ENCODE data around the gene SIK3.
"Not testable (repeated sequence)": the region's sequence is repeated elsewhere in the genome, so short reads cannot be mapped to it uniquely, and the experiment has no call there.

SIK3 gene

DNA sequence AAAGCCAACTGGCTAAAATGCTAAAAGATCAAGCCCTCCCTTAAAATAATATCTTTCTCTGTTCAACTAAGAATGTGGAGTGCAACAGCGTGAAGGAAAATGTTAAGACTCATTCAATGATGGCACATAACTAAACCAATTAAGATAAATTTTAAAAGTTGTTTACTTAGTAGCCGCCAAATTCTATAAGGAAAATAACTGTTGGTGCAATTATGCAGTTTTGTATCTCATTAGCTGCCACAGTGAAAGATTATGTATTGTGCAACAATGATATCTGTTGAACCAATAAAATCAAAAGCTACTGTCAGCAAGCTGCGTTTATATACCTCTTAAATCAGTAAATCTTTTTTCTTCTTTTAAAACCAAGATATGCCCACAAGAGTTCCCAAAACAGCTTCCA lies 55.5 kb downstream of the SIK3 start:
- no peak for DNase-seq

DNA sequence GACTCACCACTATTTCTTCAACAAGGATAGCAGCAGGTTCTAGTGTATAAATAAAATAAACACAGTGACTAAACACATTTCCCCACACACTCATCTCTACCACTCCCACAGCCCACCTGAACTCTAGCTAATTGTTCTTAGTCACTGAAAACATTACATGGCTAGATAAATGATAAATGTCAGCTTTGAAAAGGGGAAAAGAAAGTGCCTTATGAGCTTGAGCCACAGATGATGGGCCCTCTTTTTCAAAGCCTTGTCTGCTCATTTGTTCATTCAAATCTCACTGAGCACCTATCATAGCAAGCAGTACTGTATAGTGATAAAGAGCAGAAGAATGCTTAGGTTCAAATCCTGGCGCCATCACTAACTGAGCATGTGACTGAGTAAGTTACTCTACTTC lies 58.3 kb downstream of the SIK3 start:
- DNase-seq = no peak

DNA sequence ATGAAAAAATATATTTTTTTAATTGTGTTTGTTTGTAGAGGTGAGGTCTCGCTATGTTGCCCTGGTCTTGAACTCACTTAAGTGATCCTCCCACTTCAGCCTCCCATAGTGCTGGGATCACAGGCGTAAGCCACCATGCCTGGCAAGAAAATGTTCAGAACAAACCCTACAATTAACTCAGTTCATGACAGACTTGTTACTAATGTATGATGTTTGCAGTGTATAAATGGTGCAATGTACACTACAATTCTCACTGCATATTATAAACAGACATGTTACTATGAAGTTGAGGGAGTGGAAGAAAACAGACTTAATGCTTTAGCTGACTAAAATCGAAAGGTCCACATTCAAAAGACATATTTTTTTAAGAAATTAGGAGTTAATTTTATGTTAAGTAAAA lies 59.0 kb downstream of the SIK3 start:
- DNase-seq = no peak

DNA sequence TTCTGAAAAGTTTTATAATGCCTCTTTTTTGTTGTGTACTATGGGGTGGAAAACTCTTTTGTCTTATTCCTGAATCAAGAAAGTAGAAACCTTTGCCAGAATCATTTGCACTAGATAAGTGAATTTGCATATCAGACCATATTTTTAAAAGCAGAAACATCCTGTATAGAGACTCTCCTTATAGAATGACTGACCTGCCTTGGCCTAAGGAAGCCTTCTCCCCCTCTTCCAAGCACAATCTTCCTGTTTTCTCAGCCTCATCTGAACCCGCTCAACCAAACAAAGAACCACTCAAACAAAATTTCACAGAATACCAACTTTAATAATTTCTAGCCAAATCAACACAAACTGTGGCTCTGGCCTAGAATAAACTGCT lies 60.3 kb downstream of the SIK3 start:
- DNase-seq = no peak

DNA sequence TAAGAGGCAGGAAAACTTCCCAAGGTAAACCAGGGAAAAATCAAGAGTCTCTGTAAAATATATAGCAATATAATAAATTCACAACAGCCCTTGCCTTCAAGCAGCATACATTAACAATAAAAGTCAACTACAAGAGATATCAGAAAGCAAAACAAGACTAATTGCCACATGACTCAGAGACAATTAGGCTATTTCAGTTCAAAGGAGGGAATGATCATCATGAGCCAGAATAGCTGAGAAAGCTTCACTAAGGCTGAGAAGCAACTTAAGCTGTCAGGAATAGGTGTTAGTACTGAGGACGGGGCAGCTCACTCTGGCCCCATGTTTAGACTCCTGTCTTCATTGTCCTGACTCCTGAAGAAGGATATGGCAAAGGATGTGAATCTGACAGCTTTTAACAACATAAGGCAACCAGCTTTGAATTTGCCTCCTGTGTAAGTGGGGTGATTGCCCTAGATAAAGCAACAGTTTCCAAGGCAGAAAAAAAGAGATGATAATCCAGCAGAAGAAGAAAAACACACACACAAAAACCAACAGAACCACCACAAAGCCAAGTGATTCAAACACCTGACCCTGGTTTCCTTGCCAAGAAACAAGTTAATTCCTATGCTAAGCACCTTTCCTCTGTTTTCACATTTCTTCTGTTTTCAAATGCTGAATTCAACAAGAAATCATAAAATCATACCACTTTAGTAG lies 60.8 kb downstream of the SIK3 start:
- DNase-seq = no peak

DNA sequence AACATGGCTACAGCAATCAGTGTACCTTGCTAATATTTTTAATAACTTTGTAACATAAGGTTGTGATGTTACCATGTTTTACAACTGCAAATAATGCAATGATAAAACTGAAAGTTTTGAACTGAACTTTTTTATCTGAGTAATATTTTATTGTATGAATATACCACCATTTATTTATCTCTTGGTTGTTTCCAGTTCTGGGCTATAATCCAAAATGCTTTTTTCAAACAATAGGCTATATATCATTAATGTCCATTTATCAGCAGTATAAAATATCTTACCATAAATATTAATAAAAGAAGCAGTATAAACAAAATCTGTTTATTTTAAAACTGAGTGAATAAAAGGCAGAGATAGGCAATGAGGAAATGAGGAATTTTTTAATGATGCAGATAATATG lies 63.3 kb downstream of the SIK3 start:
- no peak for DNase-seq

DNA sequence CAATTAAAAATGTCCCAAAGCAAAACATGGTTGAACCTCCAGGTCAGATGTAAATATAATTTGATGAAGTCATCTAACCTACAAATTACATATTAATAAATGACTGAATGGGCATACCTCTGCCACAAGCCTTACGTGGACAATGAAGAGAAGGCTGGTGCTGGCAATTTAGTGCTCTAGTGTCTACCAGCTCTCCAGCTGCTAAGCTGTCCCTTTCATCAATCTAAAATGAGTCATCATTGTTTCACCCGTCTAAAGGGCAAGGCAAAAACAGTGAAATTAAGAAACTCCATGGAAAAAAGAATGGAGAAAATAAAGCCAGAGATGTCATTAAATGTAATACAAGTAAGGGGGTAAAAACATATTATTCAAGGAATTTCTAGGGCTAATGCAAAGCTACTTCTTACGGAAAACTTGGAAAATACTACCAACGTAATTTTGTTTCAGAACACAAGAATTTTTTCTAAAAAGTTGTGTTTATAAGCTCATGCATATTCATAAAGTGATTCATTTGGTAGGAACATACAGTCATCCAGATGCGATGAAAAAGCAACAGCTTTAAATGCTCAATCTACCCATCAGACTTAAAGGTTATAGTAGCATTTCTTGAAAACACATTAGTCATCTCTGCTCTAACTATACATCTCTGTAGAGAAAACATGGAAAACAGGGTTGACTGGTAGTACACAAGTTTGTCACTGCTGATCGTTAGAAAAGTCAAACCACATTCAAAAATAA lies 71.5 kb downstream of the SIK3 start:
- no peak for DNase-seq

DNA sequence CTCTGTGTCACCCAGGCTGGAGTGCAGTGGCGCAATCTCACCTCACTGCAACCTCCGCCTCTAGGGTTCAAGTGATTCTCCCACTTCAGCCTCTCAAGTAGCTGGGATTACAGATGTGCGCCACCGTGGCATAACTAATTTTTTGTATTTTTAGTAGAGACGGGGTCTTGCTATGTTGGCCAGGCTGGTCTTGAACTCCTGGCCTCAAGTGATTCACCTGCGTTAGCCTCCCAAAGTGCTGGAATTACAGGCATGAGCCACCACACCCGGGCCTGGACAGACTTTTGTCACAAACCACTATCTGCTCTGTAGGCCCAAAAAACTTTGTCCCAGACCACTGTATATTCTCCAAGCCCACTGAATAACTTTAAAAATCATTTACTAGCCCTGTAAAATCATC lies 74.5 kb downstream of the SIK3 start:
- not testable (repeated sequence) for DNase-seq

DNA sequence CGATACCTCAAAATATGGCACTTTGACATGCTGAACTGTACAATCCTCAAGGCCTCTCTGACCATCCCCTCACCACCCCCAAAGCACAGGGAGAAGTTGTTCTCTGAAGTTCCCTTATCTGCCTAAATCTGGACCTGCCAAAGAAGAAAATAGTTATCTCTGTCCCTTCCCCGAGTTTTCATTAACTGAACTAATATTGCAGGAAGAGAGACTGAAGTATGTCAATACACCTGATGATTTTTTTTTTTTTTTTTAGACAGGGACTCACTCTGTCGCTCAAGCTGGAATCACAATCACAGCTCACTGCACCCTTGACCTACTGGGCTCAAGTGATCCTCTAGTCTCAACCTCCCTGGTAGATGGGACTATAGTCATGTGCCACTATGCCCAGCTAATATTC lies 75.0 kb downstream of the SIK3 start:
- no peak for DNase-seq

DNA sequence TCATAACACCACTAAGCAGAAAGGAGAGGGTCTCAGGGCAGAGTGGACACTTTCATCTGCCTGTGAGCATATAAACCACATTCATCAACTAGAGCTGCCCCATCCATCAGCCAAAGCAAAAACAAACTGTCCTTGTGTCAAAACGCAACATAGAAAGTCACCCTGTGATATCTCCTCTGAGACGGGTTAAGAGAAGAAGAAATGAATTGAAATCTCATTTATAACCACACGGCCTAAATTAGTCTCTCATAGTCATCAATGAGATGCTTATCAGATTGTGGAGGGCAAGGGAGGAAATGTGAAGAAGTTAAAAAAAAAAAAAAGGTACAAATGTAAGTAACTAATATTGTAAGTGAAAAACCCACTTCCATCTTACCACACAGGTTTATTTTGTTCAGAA lies 75.7 kb downstream of the SIK3 start:
- DNase-seq = no peak

DNA sequence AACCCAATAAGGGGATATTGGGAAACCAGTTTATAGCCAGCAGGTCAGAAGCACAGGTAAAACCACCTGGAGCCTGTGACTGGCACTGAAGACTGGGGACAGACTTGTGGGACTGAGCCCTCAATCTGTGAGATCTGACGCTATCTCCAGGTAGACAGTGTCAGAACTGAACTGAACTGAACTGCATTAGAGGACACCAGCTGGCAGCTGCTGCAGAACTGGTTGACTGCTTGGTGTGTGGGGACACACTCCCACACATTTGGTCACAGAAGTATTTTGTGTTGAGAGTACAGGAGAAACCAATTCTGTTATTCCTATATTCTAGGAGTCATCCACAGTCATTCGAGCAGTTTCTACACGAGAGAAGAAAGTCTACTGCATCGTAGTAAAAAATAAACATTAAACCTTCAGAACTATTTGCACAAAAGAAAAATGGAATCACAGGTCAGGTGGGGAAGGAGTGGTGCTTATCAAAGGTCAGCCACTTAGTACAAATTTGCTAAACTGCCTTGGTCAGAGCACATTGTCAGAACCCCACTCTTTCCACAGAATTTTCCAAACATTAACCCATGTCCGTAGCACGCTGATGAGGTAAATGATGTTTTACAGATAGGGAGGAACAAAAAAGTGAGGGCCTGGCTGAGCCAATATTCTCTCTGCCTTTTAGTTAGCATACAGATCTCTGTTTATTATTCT lies 77.2 kb downstream of the SIK3 start:
- no peak for DNase-seq

DNA sequence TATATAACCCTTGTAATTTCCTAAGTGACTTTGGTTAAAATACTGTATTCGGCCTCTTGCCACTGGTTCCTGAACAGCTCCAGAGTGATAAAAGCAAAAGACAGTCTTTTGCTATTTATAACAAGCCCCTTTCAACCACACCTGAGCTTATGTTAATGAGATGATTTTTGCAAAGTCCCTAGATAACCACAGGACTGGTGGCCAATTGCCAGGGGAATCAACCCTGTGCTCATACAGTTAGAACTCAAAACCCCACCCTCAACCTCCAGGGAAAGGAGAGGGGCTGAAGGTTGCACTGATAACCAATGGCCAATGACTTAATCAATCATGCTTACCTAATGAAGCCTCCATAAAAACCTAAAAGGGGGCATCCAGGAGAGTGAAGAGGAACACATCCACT lies 77.9 kb downstream of the SIK3 start:
- no peak for DNase-seq

DNA sequence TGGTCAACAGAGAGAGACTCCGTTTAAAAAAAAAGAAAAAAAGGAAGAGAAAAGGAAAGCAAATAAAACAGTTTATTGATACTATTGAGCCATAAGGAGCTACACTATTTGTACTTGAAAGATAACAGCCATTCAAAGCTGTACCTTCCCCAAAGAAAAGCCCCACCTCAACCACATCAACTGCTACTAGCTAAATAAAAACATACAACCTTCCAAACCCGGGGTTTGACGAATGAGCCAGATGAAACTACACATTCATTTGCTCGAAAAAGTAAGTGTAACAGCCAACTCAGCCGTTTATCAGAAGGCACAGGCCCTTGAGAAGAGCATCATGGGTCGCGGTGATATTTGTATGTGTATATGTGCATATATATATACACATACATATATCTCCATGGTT lies 78.4 kb downstream of the SIK3 start:
- no peak for DNase-seq

DNA sequence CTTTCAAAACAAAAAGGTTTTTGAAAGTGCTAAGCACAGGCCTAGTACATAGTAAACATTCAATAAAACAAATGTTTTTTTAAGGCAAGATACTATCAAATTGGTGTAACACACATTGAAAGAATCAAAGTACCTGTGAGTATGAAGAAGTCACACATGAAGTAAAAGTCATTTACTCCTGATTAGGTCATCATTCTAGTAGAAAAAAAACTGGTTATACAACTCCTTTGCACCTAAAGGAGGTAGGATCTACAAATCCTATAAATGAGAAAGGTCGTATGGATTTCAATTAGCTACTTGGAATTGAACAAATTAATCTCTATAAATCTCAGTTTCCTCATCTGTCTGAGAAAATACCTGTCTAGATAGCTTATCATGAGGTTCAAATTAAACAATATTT lies 80.8 kb downstream of the SIK3 start:
- DNase-seq = no peak

DNA sequence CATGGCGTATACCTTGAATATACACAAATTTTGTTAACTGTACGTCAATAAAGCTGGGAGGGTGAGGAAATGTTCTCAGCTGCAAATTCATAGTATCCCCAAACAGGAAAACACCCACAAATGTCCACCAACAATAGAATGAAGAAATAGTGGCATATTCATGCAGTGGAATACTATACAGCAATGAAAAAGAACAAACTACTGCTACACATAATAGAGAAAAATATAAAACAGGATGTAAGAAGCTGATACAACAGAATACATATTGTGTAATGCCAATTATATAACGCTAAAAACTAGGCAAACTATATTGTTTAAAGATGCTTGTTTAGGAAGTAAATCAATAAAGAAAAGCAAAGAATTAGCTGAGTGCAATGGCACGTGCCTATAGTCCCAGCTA lies 81.5 kb downstream of the SIK3 start:
- DNase-seq = no peak

DNA sequence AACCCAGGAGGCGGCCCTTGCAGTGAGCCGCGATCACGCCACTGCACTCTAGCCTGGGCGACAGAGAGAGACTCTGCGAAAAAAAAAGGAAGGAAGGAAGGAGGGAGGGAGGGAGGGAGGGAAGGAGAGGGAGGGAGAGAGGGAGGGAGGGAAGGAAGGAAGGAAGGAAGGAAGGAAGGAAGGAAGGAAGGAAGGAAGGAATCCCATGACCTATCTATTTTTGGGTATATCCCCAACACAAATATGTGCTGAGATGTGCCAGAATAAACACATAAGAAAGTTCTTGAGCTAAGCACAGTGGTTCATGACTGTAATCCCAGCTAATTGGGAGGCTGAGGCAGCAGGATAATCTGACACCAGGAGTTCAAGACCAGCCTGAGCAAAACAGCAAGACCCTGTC lies 82.0 kb downstream of the SIK3 start:
- DNase-seq = no peak

DNA sequence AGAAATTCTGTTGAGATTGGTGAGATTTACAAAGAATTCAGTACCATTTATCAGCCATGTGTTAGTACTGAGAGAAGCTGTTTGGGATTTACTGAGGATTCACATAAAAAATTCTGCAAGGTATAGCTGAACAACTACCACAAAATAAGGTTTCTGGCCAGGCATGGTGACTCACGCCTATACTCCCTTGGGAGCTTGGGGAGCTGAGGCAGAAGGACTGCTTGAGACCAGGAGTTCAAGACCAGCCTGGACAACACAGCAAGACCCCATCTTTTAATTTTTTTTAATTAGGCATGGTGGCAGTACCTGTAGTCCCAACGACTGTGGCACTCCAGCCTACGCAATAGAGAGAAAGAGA lies 86.7 kb downstream of the SIK3 start:
- no peak for DNase-seq

DNA sequence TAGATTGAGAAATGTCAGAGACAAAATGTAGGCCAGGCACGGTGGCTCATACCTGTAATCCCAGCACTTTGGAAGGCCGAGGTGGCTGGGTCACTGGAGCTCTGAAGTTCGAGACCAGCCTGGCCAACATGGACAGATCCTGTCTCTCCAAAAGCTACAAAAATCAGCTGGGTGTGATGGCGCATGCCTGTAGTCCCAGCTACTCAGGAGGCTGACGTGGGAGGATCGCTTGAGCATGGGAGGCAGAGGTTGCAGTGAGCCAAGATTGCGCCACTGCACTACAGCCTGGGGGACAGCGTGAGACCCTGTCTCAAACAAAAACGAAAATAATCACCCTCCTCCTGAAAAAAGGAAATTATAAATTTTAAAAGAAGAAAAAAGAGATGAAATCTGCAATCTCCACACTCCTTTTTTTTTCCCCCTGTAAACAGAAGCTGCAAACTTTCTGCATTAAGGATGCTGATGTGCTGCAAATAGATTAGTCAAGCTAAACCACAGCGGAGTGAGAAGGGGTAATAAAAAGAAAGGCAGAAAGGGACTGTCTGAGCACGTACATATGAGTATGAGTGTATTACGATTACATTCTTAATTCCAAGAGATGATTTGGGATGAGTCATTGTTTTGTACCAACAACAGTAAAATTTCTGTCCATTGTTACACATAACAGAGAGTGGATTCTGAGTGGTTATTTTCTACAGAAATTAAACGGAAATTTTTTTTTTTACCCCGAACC lies 87.3 kb downstream of the SIK3 start:
- no peak for DNase-seq

DNA sequence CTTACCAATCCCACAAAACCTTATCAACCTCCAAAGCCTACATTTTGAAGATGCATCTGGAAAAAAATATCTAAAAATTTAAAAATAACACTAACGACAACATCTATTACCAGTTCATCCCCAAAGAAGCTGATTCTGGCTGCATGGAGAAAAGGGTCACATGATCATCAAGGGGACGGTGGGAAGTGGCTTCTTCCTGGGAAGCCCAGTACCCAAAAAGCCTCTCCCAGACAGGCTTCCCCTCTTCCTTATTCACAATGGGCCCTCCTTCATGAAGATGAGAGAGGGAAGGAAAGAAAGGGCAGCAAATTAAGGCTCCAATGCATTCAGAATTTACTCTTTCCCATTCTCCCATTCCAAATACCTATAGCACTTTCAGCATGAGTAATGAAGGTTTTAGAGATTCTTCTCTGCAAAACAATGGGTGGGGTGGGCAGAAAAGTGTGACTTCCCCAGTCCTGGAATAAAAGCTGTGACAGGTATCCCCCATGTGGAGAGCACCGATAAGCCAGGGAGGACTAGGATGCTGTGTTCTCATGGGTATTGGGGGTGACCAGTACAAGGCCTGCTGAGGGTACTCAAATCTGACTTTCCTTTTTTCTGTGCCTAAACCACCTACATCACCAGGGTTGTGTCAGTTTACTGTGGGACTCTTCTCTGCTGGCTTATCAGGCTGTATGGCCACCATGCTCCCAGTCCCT lies 88.2 kb downstream of the SIK3 start:
- DNase-seq = no peak

DNA sequence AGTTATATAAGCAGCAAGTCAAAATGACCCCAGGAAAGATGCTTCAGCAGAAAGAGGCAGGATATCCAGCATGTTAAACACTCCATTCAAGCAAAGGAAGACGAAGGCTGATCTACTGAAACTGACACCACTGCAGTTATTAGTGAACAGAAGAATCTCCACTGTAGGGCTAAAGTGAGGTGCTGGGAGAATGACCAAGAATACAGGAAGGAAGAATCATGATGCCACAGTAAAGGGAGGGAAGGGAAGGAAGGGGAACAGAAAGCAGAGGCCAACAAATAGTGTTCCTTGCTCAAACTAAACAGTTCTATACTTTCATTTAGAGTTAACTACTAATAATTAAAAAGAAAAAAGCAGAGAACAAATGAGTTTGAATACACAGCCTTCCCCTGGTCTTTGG lies 92.5 kb downstream of the SIK3 start:
- DNase-seq = no peak

DNA sequence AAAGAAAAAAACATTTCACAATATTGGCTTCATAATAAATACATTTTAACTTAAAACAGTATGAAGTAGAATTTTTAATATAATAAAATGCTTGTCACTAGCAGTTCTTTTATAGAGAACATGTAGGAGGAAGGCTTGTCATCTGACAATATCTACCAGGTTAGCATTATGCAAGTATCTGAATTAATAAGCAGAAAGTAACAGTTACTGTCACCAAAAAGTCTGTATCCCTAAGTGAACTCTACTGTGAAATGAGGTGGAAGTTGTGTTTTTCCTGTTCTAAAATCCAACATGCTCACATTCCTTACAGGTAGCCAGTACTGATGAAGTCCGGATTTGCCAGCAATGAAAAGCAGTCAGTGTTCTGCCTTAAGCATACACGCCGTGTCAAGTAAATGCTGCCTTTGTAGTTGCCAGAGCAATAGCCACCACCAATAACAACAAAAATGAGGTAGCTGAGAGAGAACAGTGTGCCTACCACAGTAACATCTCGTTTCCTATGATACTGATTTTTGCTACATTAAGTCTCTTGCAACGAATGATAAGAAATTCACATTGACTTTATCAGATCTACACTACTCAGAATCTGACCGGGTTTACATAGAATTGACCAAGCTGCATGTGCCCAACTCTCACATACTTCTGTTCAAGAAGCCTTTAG lies 95.5 kb downstream of the SIK3 start:
- no peak for DNase-seq

DNA sequence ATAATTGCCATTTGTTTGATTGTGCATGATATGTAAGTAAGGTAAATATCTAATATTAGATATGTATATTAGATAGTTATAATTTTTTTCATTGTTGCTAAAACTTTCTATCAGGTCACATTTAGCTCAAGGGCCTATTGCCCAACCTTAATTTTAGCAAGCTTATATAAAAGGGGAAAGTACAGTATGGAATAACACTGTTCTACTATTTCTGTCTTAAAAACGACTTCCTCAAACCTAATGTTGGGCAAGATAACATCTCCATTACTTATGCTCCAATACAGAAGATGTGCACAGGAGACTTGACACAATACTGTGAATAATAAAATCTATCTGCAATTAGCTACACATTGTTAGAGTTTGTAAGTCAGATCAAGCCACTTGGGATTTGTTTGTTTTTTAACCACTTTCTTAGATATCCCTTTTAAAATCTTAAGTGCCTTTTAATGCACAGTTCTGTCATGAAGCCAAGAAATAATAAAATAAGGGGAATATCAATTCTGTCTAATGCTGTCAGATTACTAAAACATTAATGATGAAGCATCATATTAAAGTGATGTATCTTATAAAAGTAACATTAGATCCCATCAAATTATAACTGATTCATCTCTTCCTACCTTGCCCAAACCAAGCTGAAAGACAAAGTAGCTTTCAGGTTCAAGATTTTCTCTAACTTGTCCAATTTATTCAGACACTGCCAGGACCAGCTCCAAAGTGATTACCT lies 98.1 kb downstream of the SIK3 start:
- no peak for DNase-seq

Measured in NCI-H524 (cell line).